GM12878 (cell line): ENCODE measurements around the gene ITIH6.

Source experiments
- POLR2A ChIP-seq: IDR thresholded peaks from 2 replicates; pipeline ENCODE4 v1.6.1; 2011; ENCODE audit warnings: low read depth, mild to moderate bottlenecking, low read length
- SMC3 ChIP-seq: IDR thresholded peaks from 2 replicates; pipeline ENCODE4 v1.6.1; 2011; ENCODE audit warnings: low read length, improper control_type of control experiment, borderline replicate concordance
- TF ChIP-seq, protein P1 (sequence below), 3 experiments: IDR thresholded peaks in 2 of 3; conservative IDR thresholded peaks in 1 of 3; 2 replicates each; pipeline ENCODE4 v1.5.1; 2011; ENCODE audit warnings: low read depth in 3 of 3, low read length in 3 of 3, mild to moderate bottlenecking in 3 of 3, control low read depth in 2 of 3, moderate library complexity in 2 of 3, inconsistent platforms in 1 of 3, mixed read lengths in 1 of 3; ENCODE audit not compliant: control insufficient read depth in 2 of 3, insufficient read depth in 1 of 3; ENCODE audit errors: extremely low read depth in 1 of 3

DNA sequence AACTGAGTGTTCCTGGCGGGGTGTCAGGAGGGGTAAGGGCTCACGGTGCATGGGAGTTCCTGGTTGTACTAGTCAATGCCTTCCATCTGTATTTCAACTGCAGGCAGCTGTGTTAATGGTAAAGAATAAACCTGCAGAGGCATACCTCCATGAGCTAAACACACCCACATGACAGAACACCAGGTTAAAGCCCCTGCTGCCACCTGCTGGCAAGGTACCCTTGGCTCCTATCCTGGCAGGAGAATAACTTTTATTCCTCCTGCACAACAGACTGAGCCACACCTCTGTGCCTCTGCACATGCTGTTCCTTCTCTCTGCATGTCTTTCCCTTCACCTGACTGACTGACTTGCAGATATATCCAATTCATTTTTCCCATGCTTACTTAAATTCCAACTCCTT, 11.1 kb downstream of the ITIH6 start:
- TF ChIP-seq, protein P1, sequence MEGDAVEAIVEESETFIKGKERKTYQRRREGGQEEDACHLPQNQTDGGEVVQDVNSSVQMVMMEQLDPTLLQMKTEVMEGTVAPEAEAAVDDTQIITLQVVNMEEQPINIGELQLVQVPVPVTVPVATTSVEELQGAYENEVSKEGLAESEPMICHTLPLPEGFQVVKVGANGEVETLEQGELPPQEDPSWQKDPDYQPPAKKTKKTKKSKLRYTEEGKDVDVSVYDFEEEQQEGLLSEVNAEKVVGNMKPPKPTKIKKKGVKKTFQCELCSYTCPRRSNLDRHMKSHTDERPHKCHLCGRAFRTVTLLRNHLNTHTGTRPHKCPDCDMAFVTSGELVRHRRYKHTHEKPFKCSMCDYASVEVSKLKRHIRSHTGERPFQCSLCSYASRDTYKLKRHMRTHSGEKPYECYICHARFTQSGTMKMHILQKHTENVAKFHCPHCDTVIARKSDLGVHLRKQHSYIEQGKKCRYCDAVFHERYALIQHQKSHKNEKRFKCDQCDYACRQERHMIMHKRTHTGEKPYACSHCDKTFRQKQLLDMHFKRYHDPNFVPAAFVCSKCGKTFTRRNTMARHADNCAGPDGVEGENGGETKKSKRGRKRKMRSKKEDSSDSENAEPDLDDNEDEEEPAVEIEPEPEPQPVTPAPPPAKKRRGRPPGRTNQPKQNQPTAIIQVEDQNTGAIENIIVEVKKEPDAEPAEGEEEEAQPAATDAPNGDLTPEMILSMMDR (IDR thresholded peaks at IDR 0.05 in 2 of 3, conservative IDR thresholded peaks at IDR 0.05 in 1 of 3; ENCODE audit: control insufficient read depth in 2 of 3, extremely low read depth in 1 of 3, insufficient read depth in 1 of 3, low read depth in 3 of 3, low read length in 3 of 3), result peak; percentile 20 to 42 (median 33); a peak in 3 of 6 replicates
- TF ChIP-seq POLR2A, result no peak
- peak; percentile 41; the same call in 1 of the 2 replicates for TF ChIP-seq SMC3
